ENCODE data around the gene ALK.

GRCh38 chr2:29226375-29226774, 695.0 kb downstream of the ALK start:
- TF ChIP-seq, protein P1, sequence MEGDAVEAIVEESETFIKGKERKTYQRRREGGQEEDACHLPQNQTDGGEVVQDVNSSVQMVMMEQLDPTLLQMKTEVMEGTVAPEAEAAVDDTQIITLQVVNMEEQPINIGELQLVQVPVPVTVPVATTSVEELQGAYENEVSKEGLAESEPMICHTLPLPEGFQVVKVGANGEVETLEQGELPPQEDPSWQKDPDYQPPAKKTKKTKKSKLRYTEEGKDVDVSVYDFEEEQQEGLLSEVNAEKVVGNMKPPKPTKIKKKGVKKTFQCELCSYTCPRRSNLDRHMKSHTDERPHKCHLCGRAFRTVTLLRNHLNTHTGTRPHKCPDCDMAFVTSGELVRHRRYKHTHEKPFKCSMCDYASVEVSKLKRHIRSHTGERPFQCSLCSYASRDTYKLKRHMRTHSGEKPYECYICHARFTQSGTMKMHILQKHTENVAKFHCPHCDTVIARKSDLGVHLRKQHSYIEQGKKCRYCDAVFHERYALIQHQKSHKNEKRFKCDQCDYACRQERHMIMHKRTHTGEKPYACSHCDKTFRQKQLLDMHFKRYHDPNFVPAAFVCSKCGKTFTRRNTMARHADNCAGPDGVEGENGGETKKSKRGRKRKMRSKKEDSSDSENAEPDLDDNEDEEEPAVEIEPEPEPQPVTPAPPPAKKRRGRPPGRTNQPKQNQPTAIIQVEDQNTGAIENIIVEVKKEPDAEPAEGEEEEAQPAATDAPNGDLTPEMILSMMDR (IDR thresholded peaks at IDR 0.05; ENCODE audit: low read depth, low read length), result no peak
- no peak for TF ChIP-seq POLR2A (IDR thresholded peaks at IDR 0.05; ENCODE audit: extremely low read depth, insufficient read length)
- TF ChIP-seq, protein P2, sequence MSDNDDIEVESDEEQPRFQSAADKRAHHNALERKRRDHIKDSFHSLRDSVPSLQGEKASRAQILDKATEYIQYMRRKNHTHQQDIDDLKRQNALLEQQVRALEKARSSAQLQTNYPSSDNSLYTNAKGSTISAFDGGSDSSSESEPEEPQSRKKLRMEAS (IDR thresholded peaks at IDR 0.05; ENCODE audit: low read depth, low read length), result no peak

Measured in NB4 (cell line).